ENCODE data around the gene ZNF771. TPM values are rescaled to one million over a fixed set of nuclear protein-coding genes. Genes with fewer than 3 reads are reported as not detected.
A peak's percentile ranks its signal among the peaks of the same experiment; 100 is the strongest.

The ZNF771 gene
- total RNA-seq, 2 donors from 2014 or later, result 32.3 to 36.3 TPM

DNA sequence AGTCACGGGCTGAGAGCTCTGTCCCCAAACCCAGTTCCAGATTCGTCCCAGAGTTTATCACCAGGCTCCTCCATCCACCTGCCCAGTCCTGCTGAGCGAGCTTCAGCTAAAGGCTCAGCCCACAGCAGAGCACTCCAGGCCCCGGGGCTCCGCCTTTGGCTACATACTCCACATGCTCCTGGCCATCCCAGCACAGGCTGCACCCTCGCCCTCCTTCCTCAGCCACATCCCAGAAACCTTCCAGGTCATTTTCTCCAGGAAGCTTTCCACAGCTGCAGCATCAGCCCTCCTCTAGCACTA is 47.6 kb upstream of the ZNF771 start:
- Histone ChIP-seq H3K36me3 (no peaks in the 10 kb centered on the region), H3K4me1 (replicated peaks) (no peaks in the 10 kb centered on the region), H3K27ac (no peak overlapping the region), H3K9me3 (no peaks in the 10 kb centered on the region), H3K4me3 (no peak overlapping the region), H3K27me3 (replicated peaks; ENCODE audit: insufficient read depth) (no peaks in the 10 kb centered on the region)
- no peak for DNase-seq (ENCODE audit: low spot score)
- intact Hi-C loops (cut with DNase I), result no loop called here
- WGBS, result 56% methylated on average over 5 of the region's 6 CpGs
- no peak for TF ChIP-seq POLR2AphosphoS5 (IDR thresholded peaks at IDR 0.05)

GRCh38 chr16:30361180-30361579 is 46.2 kb upstream of the ZNF771 start:
- no peaks in the 10 kb centered on the region for H3K9me3 ChIP-seq
- H3K27ac ChIP-seq, result no peak overlapping the region
- no peak for TF ChIP-seq POLR2AphosphoS5 (IDR thresholded peaks at IDR 0.05)
- no peak for TF ChIP-seq CTCF (IDR thresholded peaks at IDR 0.05)
- intact Hi-C loops (cut with DNase I), result no loop called here
- no peak overlapping the region for H3K4me3 ChIP-seq
- no peaks in the 10 kb centered on the region for H3K27me3 ChIP-seq (replicated peaks; ENCODE audit: insufficient read depth)
- DNase-seq (ENCODE audit: low spot score), result no peak
- WGBS, result 94% methylated on average over 7 of the region's 7 CpGs
- no peaks in the 10 kb centered on the region for H3K36me3 ChIP-seq
- H3K4me1 ChIP-seq (replicated peaks), result no peaks in the 10 kb centered on the region

DNA sequence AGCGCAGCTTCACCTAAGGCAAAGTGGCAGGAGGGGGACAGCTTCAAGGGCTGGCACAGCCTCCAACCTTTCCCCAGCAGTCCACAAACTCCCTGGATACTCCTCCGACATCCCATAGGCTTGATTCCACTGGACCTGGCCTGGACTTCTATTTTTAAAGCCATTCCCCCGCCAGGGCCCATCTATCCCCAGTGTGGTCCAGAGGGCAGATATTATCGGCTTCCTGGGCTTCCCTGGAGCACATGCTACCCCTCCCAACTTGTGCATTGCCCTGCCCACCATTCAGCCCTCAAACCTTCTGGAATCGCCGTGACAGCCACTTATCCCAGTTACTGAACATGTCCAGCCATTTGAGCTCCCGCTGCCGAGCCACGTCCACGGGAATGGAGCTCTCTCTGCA is 42.2 kb upstream of the ZNF771 start:
- no peaks in the 10 kb centered on the region for H3K27me3 ChIP-seq (replicated peaks; ENCODE audit: insufficient read depth)
- TF ChIP-seq POLR2AphosphoS5 (IDR thresholded peaks at IDR 0.05) (no peak), POLR2A (IDR thresholded peaks at IDR 0.05) (no peak), CTCF (IDR thresholded peaks at IDR 0.05) (no peak)
- intact Hi-C loops (cut with DNase I), result no loop called here
- no peak overlapping the region for H3K27ac ChIP-seq
- H3K4me1 ChIP-seq (replicated peaks), result peaks cover 15% of the 10 kb centered on the region
- H3K9me3 ChIP-seq, result no peaks in the 10 kb centered on the region
- WGBS, result 68% methylated on average over 10 of the region's 10 CpGs
- H3K4me3 ChIP-seq, result no peak overlapping the region
- no peaks in the 10 kb centered on the region for H3K36me3 ChIP-seq
- no peak for DNase-seq (ENCODE audit: low spot score)

- 69% methylated on average over 4 of the region's 4 CpGs for WGBS
- intact Hi-C loops (cut with DNase I), result no loop called here
- Histone ChIP-seq H3K36me3 (no peaks in the 10 kb centered on the region), H3K27me3 (replicated peaks; ENCODE audit: insufficient read depth) (no peaks in the 10 kb centered on the region), H3K27ac (no peak overlapping the region), H3K4me1 (replicated peaks) (peaks cover 19% of the 10 kb centered on the region), H3K9me3 (no peaks in the 10 kb centered on the region), H3K4me3 (no peak overlapping the region)
- TF ChIP-seq POLR2AphosphoS5 (IDR thresholded peaks at IDR 0.05), result no peak
- TF ChIP-seq CTCF (IDR thresholded peaks at IDR 0.05), result no peak
- no peak for TF ChIP-seq POLR2A (IDR thresholded peaks at IDR 0.05)
- no peak for DNase-seq (ENCODE audit: low spot score)
Measured at GRCh38 chr16:30366511-30366910, 40.9 kb upstream of the ZNF771 start.

- Histone ChIP-seq H3K4me3 (peak overlapping the region; percentile 68 to 83), H3K4me1 (replicated peaks) (peaks cover 19% of the 10 kb centered on the region), H3K27ac (no peak overlapping the region), H3K36me3 (no peaks in the 10 kb centered on the region), H3K9me3 (no peaks in the 10 kb centered on the region), H3K27me3 (replicated peaks; ENCODE audit: insufficient read depth) (no peaks in the 10 kb centered on the region)
- no peak for DNase-seq (ENCODE audit: low spot score)
- no peak for TF ChIP-seq CTCF (IDR thresholded peaks at IDR 0.05)
- TF ChIP-seq POLR2A (IDR thresholded peaks at IDR 0.05), result no peak
- no peak for TF ChIP-seq POLR2AphosphoS5 (IDR thresholded peaks at IDR 0.05)
- intact Hi-C loops (cut with DNase I), result no loop called here
- WGBS, result 58% methylated on average over 10 of the region's 10 CpGs
Measured at GRCh38 chr16:30367349-30368009, 39.9 kb upstream of the ZNF771 start.

Data from prostate gland (tissue), 2 donors.